Aorta (tissue), 5 donors: ENCODE data around the gene UVSSA. TPM values are rescaled to one million over a fixed set of nuclear protein-coding genes. Genes with fewer than 3 reads are reported as not detected.

ENCODE experiments used
- ATAC-seq: fragments of 200-7000 bp; cut with Tn5 transposase; one replicate; pipeline ENCODE4 v1.9.1; 2022; ENCODE audit warnings: moderate library complexity; ENCODE audit not compliant: low FRiP score
- DNase-seq, 2 donors: peaks; one replicate each; pipeline ENCODE4 v3.0.0-alpha.2; 2020
- H3K27ac ChIP-seq, 2 donors: one replicate each; pipeline ENCODE4 v1.5.1; 2013; ENCODE audit warnings: low read length in 2 of 2, mild to moderate bottlenecking in 2 of 2, moderate library complexity in 2 of 2, control low read depth in 1 of 2, inconsistent platforms in 1 of 2, low read depth in 1 of 2
- H3K27me3 ChIP-seq, 2 donors: one replicate each; pipeline ENCODE4 v1.6.1; 2013; ENCODE audit warnings: control low read depth in 1 of 2, low read length in 1 of 2, mild to moderate bottlenecking in 1 of 2, moderate library complexity in 1 of 2; ENCODE audit not compliant: insufficient read depth in 2 of 2, control insufficient read depth in 1 of 2
- H3K36me3 ChIP-seq, 2 donors: one replicate each; pipeline ENCODE4 v1.6.1; 2013; ENCODE audit warnings: control low read depth in 1 of 2, low read length in 1 of 2, mild to moderate bottlenecking in 1 of 2; ENCODE audit not compliant: insufficient read depth in 2 of 2, control insufficient read depth in 1 of 2
- H3K4me1 ChIP-seq, 2 donors: one replicate each; pipeline ENCODE4 v1.6.1; 2013; ENCODE audit warnings: low read length in 2 of 2, control low read depth in 1 of 2, mild to moderate bottlenecking in 1 of 2, moderate library complexity in 1 of 2; ENCODE audit not compliant: insufficient read depth in 2 of 2, control insufficient read depth in 1 of 2
- H3K4me3 ChIP-seq, 2 donors: one replicate each; pipeline ENCODE4 v1.5.1; 2013; ENCODE audit warnings: low read length in 2 of 2, control low read depth in 1 of 2, mild to moderate bottlenecking in 1 of 2
- H3K9me3 ChIP-seq: one replicate; pipeline ENCODE4 v1.6.1; 2013; ENCODE audit warnings: mild to moderate bottlenecking, low read length; ENCODE audit not compliant: control insufficient read depth
- WGBS, 2 donors: extraction: QIAGEN DNeasy Blood & Tissue Kit; methylation state at CpG; one replicate each; pipeline ENCODE4 v1.1.7; 2013; 5-methylcytosine and 5-hydroxymethylcytosine counted together
- intact Hi-C, 2 donors: fragments of 100-400 bp; cut with DNase I; formaldehyde crosslinking; loops; one replicate each; pipeline versions ENCODE4 v1.14.2 to v1.15.0; 2022
- polyA plus RNA-seq, 2 donors: library from polyadenylated mRNA; stranded (reverse); fragments of 200-250 nt; gene quantifications; one replicate each; pipeline ENCODE4 v1.2.3, GENCODE V29; 2013
- total RNA-seq, 2 donors: library from RNA; stranded (reverse); fragmentation: NEBNext Ultra II Directional; extraction: Animal tissue kit (Norgen Biotek cat#: 25700); gene quantifications; one replicate each; pipeline ENCODE4 v1.2.1, GENCODE V29; 2021
- donor health status: healthy with polysubstance abuse.
- donor health status: Bipolar disorder and iron deficiency.
- donor health status: DM: no; HTN: no; CAD: no.
- donor health status: DM: no; HTN: no; CAD: no.
- donor health status: DM: yes; HTN: yes; CAD: no.

The UVSSA gene
- total and polyA plus RNA-seq, 4 donors: 2.3 to 33.5 (median 16.3) TPM

- Histone ChIP-seq H3K27me3 (no peaks in the 10 kb centered on the region), H3K4me1 (no peaks in the 10 kb centered on the region), H3K4me3 (no peak overlapping the region), H3K36me3 (no peaks in the 10 kb centered on the region), H3K9me3 (no peaks in the 10 kb centered on the region), H3K27ac (no peak overlapping the region)
- ATAC-seq (no peak), DNase-seq (peak; percentile 42 to 62)
- intact Hi-C loops: no loop called here
- 13 to 17% methylated on average over 58 to 75 of the region's 77 CpGs for WGBS, 2 donors
These were observed 66.9 kb downstream of the UVSSA start for GRCh38 chr4:1413687-1414479.

- no peak for ATAC-seq
- WGBS, 2 donors: 34 to 44% methylated on average over 55 to 74 of the region's 75 CpGs
- H3K27me3 ChIP-seq: no peaks in the 10 kb centered on the region
- no peak overlapping the region for H3K4me3 ChIP-seq
- H3K9me3 ChIP-seq: no peaks in the 10 kb centered on the region
- no peaks in the 10 kb centered on the region for H3K4me1 ChIP-seq
- H3K27ac ChIP-seq: no peak overlapping the region
- intact Hi-C loops: no loop called here
- peak in 1 of 2 donors; percentile 72 for DNase-seq
- no peaks in the 10 kb centered on the region for H3K36me3 ChIP-seq
These were observed 68.0 kb downstream of the UVSSA start for GRCh38 chr4:1414831-1415680.

- Histone ChIP-seq H3K27me3 (no peaks in the 10 kb centered on the region), H3K4me1 (no peaks in the 10 kb centered on the region), H3K27ac (no peak overlapping the region), H3K36me3 (no peaks in the 10 kb centered on the region), H3K9me3 (no peaks in the 10 kb centered on the region), H3K4me3 (no peak overlapping the region)
- WGBS, 2 donors: 64 to 66% methylated on average over 13 of the region's 13 CpGs
- no peak for DNase-seq
- no peak for ATAC-seq
- intact Hi-C loops: no loop called here
These were observed 68.6 kb downstream of the UVSSA start for GRCh38 chr4:1415681-1415981.

DNA sequence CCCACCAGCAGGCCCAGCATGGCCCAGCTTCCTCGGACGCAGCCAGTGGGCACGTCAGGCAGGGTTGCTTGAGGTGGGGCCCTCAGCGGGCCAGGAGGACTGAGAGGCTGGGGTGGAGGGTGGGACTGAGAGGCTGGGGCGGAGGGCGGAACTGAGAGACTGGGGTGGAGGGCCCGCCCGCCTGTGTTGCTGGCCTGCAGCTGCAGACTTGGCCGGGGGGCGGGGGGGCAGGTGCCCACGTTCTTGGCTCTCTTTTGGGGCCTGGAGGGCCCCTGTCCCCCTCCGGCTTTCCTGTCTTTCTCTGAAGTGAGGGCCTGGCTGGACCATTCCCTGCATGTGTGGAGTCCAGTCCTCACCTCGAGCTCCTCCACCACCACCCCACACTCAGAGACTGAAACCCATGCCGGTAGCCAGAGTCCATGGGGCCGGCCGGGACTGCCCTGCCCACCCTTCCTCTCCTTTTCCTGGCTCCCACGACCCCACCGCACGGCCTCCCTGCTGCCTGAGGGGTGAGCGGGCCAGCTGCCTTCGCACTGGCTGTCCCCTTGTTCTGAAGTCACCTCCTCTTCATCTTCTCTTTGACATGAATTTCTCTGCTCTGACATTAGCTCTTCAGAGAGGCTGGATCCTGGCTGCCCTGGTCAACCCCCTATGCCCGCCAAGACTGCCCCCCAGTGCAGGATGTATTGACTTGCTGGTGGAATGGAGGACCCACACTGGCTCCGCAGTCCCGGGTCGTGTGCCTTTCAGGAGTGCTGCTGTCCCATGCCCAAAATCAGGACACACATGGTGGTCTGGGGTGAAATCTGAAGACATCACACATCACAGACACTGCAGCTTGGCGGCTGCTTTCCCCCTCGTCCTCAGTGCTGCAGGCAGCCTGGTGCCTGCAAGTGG lies 69.3 kb downstream of the UVSSA start:
- no peak for ATAC-seq
- Histone ChIP-seq H3K27ac (no peak overlapping the region), H3K4me3 (no peak overlapping the region), H3K4me1 (no peaks in the 10 kb centered on the region), H3K9me3 (no peaks in the 10 kb centered on the region), H3K36me3 (no peaks in the 10 kb centered on the region), H3K27me3 (no peaks in the 10 kb centered on the region)
- WGBS, 2 donors: 48 to 60% methylated on average over 23 to 27 of the region's 27 CpGs
- peak in 1 of 2 donors; percentile 74 for DNase-seq
- intact Hi-C loops: no loop called here

GRCh38 chr4:1416948-1417260 lies 69.9 kb downstream of the UVSSA start:
- Histone ChIP-seq H3K9me3 (no peaks in the 10 kb centered on the region), H3K27ac (no peak overlapping the region), H3K4me3 (no peak overlapping the region), H3K36me3 (no peaks in the 10 kb centered on the region), H3K4me1 (no peaks in the 10 kb centered on the region), H3K27me3 (no peaks in the 10 kb centered on the region)
- 59 to 66% methylated on average over 7 of the region's 7 CpGs for WGBS, 2 donors
- intact Hi-C loops: no loop called here
- DNase-seq: peak in 1 of 2 donors; percentile 51
- ATAC-seq: no peak

GRCh38 chr4:1417522-1418390 lies 70.7 kb downstream of the UVSSA start:
- WGBS, 2 donors: 74 to 79% methylated on average over 33 of the region's 33 CpGs
- intact Hi-C loops: no loop called here
- H3K27me3 ChIP-seq: no peaks in the 10 kb centered on the region
- no peaks in the 10 kb centered on the region for H3K4me1 ChIP-seq
- H3K4me3 ChIP-seq: no peak overlapping the region
- DNase-seq (peak in 1 of 2 donors; percentile 45), ATAC-seq (no peak)
- H3K36me3 ChIP-seq: no peaks in the 10 kb centered on the region
- no peaks in the 10 kb centered on the region for H3K9me3 ChIP-seq
- H3K27ac ChIP-seq: no peak overlapping the region

DNA sequence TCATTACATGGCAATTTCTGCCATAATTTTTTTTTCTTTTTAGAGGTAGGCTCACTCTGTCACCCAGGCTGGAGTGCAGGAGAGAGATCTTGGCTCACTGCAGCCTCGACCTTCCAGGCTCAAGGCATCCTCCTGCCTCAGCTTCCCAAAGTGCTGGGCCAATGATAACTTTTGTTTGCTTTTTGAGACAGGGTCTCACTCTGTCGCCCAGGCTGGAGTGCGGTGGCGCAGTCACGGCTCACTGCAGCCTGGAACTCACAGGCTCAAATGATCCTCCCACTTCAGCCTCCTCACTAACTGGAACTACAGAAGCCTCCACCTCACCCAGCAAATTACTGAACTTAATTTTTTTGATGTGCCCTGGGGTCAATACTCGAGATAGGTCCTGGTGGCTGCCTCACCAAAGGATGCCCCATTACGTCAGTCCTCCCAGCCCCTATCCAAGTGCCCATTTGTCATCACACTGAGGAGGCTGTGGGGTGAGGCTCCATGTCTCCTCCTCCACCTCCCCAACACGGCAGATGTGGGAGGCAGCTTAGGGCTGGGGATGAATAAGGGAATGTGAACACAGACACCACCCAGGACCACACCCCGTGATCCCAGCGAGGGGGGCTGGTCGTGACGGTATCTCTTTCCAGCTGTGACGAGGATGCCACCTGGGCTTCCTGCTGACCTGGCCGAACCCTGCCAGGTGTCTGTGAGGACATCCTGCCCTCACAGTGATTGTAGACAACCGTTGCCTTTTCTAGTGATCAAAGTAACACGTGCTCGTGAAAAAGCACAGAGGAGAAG lies 71.7 kb downstream of the UVSSA start:
- intact Hi-C loops: no loop called here
- no peak overlapping the region for H3K27ac ChIP-seq
- no peak overlapping the region for H3K4me3 ChIP-seq
- H3K27me3 ChIP-seq: no peaks in the 10 kb centered on the region
- ATAC-seq: no peak
- DNase-seq: peak in 1 of 2 donors; percentile 61
- 64 to 69% methylated on average over 17 of the region's 17 CpGs for WGBS, 2 donors
- no peaks in the 10 kb centered on the region for H3K4me1 ChIP-seq
- no peaks in the 10 kb centered on the region for H3K36me3 ChIP-seq
- H3K9me3 ChIP-seq: no peaks in the 10 kb centered on the region
